ENCODE measurements around the gene CBX5. TPM values are rescaled to one million over a fixed set of nuclear protein-coding genes. Genes with fewer than 3 reads are reported as not detected.
A peak's percentile ranks its signal among the peaks of the same experiment; 100 is the strongest.

The CBX5 gene
- total and polyA plus RNA-seq, 8 donors: 4.9 to 66.8 (median 13.1) TPM

DNA sequence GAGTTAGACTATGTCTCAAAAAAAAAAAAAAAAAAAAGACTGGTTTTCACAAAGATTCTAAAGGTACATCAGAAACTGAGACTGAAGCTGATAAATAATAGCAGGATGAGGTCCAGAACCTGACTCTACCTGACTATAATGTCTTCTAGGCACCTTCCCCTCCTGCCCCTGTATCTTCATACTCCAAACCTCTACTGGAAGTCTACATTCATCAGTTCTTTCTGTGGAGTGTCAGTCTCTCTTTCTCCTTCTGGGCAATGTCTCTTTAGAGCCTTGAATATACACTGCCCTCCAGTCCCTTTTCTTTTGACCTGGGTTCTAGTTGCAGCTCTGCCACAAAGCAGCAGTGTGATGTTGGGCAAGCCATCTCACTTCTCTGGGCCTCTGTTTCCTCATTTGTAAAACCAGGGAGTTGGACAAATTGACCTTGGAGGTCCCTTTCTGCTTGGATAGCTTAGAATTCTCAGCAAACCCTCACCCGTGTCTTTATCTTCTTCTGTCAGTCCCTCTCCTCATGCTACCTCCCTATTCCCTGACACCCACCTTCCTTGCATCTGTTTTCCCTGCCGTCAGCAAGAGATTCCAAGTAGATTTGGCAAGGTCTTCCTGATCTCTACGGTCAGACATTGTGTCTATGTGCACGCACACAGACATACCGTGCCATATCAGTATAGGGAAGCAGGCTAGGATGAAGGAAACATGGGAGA lies 16.6 kb upstream of the CBX5 start:
- intact Hi-C loops (cut with DNase I; ENCODE audit: low total_unique reads): loop anchor here (10.0 kb wide), 1 partner anchor 68 kb away; the partner anchor contains the start of gene GPR84
- Histone ChIP-seq H3K4me1 (peaks cover 8 to 29% (median 10%) of the 10 kb centered on the region in 4 donors), H3K36me3 (no peaks in the 10 kb centered on the region), H3K9me3 (no peaks in the 10 kb centered on the region), H3K27ac (peak overlapping the region in 1 of 5 donors; percentile 8), H3K27me3 (peaks cover 0 to 37% (median 7%) of the 10 kb centered on the region in 3 donors), H3K4me3 (peak overlapping the region in 2 of 4 donors; percentile 5 to 6)
- 67 to 90% (median 76%) methylated on average over 5 of the region's 5 CpGs for WGBS, 5 donors
- TF ChIP-seq, protein P1, sequence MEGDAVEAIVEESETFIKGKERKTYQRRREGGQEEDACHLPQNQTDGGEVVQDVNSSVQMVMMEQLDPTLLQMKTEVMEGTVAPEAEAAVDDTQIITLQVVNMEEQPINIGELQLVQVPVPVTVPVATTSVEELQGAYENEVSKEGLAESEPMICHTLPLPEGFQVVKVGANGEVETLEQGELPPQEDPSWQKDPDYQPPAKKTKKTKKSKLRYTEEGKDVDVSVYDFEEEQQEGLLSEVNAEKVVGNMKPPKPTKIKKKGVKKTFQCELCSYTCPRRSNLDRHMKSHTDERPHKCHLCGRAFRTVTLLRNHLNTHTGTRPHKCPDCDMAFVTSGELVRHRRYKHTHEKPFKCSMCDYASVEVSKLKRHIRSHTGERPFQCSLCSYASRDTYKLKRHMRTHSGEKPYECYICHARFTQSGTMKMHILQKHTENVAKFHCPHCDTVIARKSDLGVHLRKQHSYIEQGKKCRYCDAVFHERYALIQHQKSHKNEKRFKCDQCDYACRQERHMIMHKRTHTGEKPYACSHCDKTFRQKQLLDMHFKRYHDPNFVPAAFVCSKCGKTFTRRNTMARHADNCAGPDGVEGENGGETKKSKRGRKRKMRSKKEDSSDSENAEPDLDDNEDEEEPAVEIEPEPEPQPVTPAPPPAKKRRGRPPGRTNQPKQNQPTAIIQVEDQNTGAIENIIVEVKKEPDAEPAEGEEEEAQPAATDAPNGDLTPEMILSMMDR (IDR thresholded peaks at IDR 0.05): no peak
- TF ChIP-seq EP300 (IDR thresholded peaks at IDR 0.05) (no peak), POLR2AphosphoS5 (IDR thresholded peaks at IDR 0.05) (no peak), POLR2A (IDR thresholded peaks at IDR 0.05) (no peak)
- DNase-seq: no peak

DNA sequence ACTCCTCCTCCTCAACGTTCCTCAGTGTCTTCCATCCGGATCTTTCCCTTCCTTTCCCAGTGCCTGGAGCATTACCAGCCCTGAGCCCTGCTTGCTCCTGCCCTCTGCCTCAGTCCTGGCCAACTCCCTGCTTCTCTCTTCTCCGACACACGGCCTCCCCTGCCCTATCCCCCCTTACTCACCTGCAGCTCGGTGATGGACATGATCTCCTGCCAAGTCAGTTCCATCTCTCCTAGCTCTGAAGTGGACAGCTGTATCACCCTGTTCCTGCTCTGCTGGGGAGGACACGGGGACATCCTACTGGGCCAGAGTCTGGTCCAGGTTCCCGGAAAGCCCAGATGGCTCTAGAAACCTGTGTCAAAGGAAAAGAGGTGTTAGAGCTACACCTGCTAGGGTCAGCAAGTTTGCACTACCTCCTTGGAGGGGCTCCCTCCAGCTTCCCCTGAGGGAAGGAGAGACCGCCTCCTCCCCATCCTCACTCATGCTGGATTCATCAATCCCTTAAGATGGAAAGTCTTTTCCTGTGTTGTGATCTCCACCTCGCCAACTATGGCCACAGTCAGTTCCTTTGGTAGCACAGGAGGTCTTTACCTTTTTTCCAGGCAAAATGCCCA lies 15.1 kb upstream of the CBX5 start:
- Histone ChIP-seq H3K27ac (no peak overlapping the region), H3K4me1 (peaks cover 0 to 18% (median 0%) of the 10 kb centered on the region in 4 donors), H3K9me3 (no peaks in the 10 kb centered on the region), H3K4me3 (peak overlapping the region in 1 of 4 donors; percentile 18), H3K27me3 (peaks cover 0 to 22% (median 2%) of the 10 kb centered on the region in 3 donors), H3K36me3 (no peaks in the 10 kb centered on the region)
- TF ChIP-seq POLR2A (IDR thresholded peaks at IDR 0.05): no peak
- TF ChIP-seq POLR2AphosphoS5 (IDR thresholded peaks at IDR 0.05): no peak
- TF ChIP-seq, protein P1 (IDR thresholded peaks at IDR 0.05): no peak
- no peak for TF ChIP-seq EP300 (IDR thresholded peaks at IDR 0.05)
- intact Hi-C loops (cut with DNase I; ENCODE audit: low total_unique reads): loop anchor here (10.0 kb wide), 1 partner anchor 70 kb away; the partner anchor contains the start of gene GPR84
- WGBS, 5 donors: 79 to 84% (median 82%) methylated on average over 9 of the region's 9 CpGs
- DNase-seq: no peak

DNA sequence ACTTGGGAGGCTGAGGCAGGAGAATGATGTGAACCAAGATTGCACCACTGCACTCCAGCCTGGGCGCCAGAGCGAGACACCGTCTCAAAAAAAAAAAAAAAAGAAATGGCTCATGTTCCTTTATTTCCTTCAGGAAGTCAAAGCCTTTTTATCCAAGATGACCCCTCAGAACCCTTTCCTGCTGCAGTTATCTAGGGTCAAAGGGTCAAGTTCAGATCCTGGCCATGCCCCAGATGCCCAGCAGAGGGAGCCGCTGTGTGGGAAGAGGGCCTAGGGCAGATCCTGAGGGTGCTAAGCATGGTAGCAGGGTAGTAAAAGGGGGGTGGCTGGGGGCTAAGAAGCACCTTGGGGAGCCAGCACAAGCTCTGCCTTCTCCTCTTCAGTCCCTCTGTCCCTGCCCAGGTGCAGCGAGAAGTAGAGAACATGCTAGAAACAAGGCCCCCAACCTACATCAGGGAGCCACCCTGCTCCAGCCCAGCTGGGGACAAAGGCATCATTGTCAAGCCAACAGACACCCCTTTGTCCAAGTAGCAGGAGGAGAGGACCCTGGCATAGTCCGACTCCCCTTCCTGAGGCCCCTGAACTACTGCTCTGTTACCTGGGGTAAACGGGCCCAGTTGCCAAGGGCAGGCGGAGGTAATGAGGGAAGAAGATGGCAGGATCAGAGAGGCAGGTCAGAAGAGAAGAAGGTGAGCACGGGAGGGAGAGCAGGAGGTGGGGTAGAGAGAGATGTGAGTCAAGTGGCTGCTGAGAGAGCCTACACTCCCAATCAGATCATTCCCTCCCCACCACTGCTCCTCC lies 14.4 kb upstream of the CBX5 start:
- Histone ChIP-seq H3K4me1 (peaks cover 0 to 19% (median 0%) of the 10 kb centered on the region in 4 donors), H3K36me3 (no peaks in the 10 kb centered on the region), H3K27ac (peak overlapping the region in 1 of 5 donors; percentile 35), H3K4me3 (peak overlapping the region in 1 of 4 donors; percentile 18), H3K9me3 (no peaks in the 10 kb centered on the region), H3K27me3 (peaks cover 0 to 15% (median 0%) of the 10 kb centered on the region in 3 donors)
- DNase-seq: peak; percentile 68 to 76
- intact Hi-C loops (cut with DNase I; ENCODE audit: low total_unique reads): loop anchor here (10.0 kb wide), 1 partner anchor 70 kb away; the partner anchor contains the start of gene GPR84
- TF ChIP-seq EP300 (IDR thresholded peaks at IDR 0.05) (no peak), POLR2AphosphoS5 (IDR thresholded peaks at IDR 0.05) (peak in 1 of 3 donors; percentile 39), POLR2A (IDR thresholded peaks at IDR 0.05) (no peak)
- TF ChIP-seq, protein P1 (IDR thresholded peaks at IDR 0.05): peak in 5 of 7 experiments; percentile 60 to 82 (median 77)
- WGBS, 5 donors: 49 to 58% (median 53%) methylated on average over 9 of the region's 9 CpGs

DNA sequence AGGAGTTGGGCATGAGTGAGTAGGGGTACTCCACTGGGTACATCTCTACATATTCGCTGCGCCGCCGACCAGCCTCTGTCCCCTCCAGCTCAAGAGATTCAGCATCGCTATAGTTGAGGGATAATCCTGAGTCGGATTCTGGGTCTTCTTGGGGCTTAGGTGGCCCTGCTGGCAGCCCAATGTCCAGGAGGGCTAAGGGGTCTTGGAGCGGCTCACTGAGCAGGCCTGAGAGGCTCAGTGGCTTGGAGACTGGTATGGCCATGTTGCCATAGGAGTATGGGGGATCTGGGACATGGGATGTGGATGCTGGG lies 13.0 kb upstream of the CBX5 start:
- Histone ChIP-seq H3K27ac (no peak overlapping the region), H3K9me3 (no peaks in the 10 kb centered on the region), H3K4me1 (peaks cover 0 to 32% (median 8%) of the 10 kb centered on the region in 4 donors), H3K27me3 (peaks cover 0 to 4% (median 0%) of the 10 kb centered on the region in 3 donors), H3K4me3 (no peak overlapping the region), H3K36me3 (peaks cover 0 to 13% (median 11%) of the 10 kb centered on the region in 4 donors)
- WGBS, 5 donors: 95 to 99% (median 98%) methylated on average over 7 of the region's 7 CpGs
- intact Hi-C loops (cut with DNase I; ENCODE audit: low total_unique reads): loop anchor here (10.0 kb wide), 1 partner anchor 72 kb away; the partner anchor contains the start of gene GPR84
- TF ChIP-seq, protein P1 (IDR thresholded peaks at IDR 0.05): no peak
- TF ChIP-seq POLR2A (IDR thresholded peaks at IDR 0.05) (no peak), EP300 (IDR thresholded peaks at IDR 0.05) (no peak), POLR2AphosphoS5 (IDR thresholded peaks at IDR 0.05) (no peak)
- no peak for DNase-seq

All from stomach (tissue), 9 donors.